ENCODE results near the gene TIAM2.
A peak's percentile ranks its signal among the peaks of the same experiment; 100 is the strongest.

TIAM2 gene

GRCh38 chr6:155252581-155252980, 257.5 kb downstream of the TIAM2 start:
- H3K9ac ChIP-seq (ENCODE audit: low read depth, low read length), result no peak overlapping the region
- peaks cover 46% of the 10 kb centered on the region for H3K36me3 ChIP-seq (ENCODE audit: insufficient read depth, low read length)

GRCh38 chr6:155253337-155253736, 258.2 kb downstream of the TIAM2 start:
- Histone ChIP-seq H3K4me2 (ENCODE audit: low read length) (no peak overlapping the region), H3K36me3 (ENCODE audit: insufficient read depth, low read length) (peaks cover 46% of the 10 kb centered on the region)

More at GRCh38 chr6:155252581-155252980, 257.5 kb downstream of the TIAM2 start:
- no peak overlapping the region for H3K4me2 ChIP-seq (ENCODE audit: low read length)
- no peaks in the 10 kb centered on the region for H3K27me3 ChIP-seq (ENCODE audit: control insufficient read depth, insufficient read depth, low read length)
- H3K4me1 ChIP-seq (ENCODE audit: control insufficient read depth, insufficient read depth, low read length), result peaks cover 8% of the 10 kb centered on the region
- no peak overlapping the region for H3K4me3 ChIP-seq (ENCODE audit: low read length)
- H3K9me3 ChIP-seq (replicated peaks; ENCODE audit: low read length), result no peaks in the 10 kb centered on the region

GRCh38 chr6:155254139-155254538, 259.0 kb downstream of the TIAM2 start:
- Histone ChIP-seq H3K4me3 (ENCODE audit: low read length) (no peak overlapping the region), H3K9me3 (replicated peaks; ENCODE audit: low read length) (no peaks in the 10 kb centered on the region), H3K9ac (ENCODE audit: low read depth, low read length) (no peak overlapping the region), H3K4me1 (ENCODE audit: control insufficient read depth, insufficient read depth, low read length) (no peaks in the 10 kb centered on the region), H3K4me2 (ENCODE audit: low read length) (no peak overlapping the region), H3K27me3 (ENCODE audit: control insufficient read depth, insufficient read depth, low read length) (no peaks in the 10 kb centered on the region), H3K36me3 (ENCODE audit: insufficient read depth, low read length) (peaks cover 46% of the 10 kb centered on the region)

More at GRCh38 chr6:155253337-155253736, 258.2 kb downstream of the TIAM2 start:
- Histone ChIP-seq H3K4me1 (ENCODE audit: control insufficient read depth, insufficient read depth, low read length) (peaks cover under 1% of the 10 kb centered on the region), H3K9me3 (replicated peaks; ENCODE audit: low read length) (no peaks in the 10 kb centered on the region), H3K27me3 (ENCODE audit: control insufficient read depth, insufficient read depth, low read length) (no peaks in the 10 kb centered on the region), H3K9ac (ENCODE audit: low read depth, low read length) (no peak overlapping the region), H3K4me3 (ENCODE audit: low read length) (no peak overlapping the region)

GRCh38 chr6:155256122-155256795, 261.1 kb downstream of the TIAM2 start:
- no peak overlapping the region for H3K4me3 ChIP-seq (ENCODE audit: low read length)
- H3K36me3 ChIP-seq (ENCODE audit: insufficient read depth, low read length), result peaks cover 44% of the 10 kb centered on the region
- H3K27me3 ChIP-seq (ENCODE audit: control insufficient read depth, insufficient read depth, low read length), result no peaks in the 10 kb centered on the region
- no peaks in the 10 kb centered on the region for H3K4me1 ChIP-seq (ENCODE audit: control insufficient read depth, insufficient read depth, low read length)
- no peak overlapping the region for H3K4me2 ChIP-seq (ENCODE audit: low read length)
- no peaks in the 10 kb centered on the region for H3K9me3 ChIP-seq (replicated peaks; ENCODE audit: low read length)
- no peak overlapping the region for H3K9ac ChIP-seq (ENCODE audit: low read depth, low read length)

GRCh38 chr6:155257796-155258195, 262.7 kb downstream of the TIAM2 start:
- Histone ChIP-seq H3K4me1 (ENCODE audit: control insufficient read depth, insufficient read depth, low read length) (no peaks in the 10 kb centered on the region), H3K9ac (ENCODE audit: low read depth, low read length) (no peak overlapping the region), H3K36me3 (ENCODE audit: insufficient read depth, low read length) (peaks cover 40% of the 10 kb centered on the region), H3K9me3 (replicated peaks; ENCODE audit: low read length) (no peaks in the 10 kb centered on the region), H3K4me2 (ENCODE audit: low read length) (no peak overlapping the region), H3K4me3 (ENCODE audit: low read length) (no peak overlapping the region), H3K27me3 (ENCODE audit: control insufficient read depth, insufficient read depth, low read length) (no peaks in the 10 kb centered on the region)

GRCh38 chr6:155259204-155259603, 264.1 kb downstream of the TIAM2 start:
- Histone ChIP-seq H3K9ac (ENCODE audit: low read depth, low read length) (no peak overlapping the region), H3K4me3 (ENCODE audit: low read length) (no peak overlapping the region), H3K4me2 (ENCODE audit: low read length) (no peak overlapping the region), H3K9me3 (replicated peaks; ENCODE audit: low read length) (no peaks in the 10 kb centered on the region), H3K36me3 (ENCODE audit: insufficient read depth, low read length) (peaks cover 32% of the 10 kb centered on the region), H3K4me1 (ENCODE audit: control insufficient read depth, insufficient read depth, low read length) (no peaks in the 10 kb centered on the region), H3K27me3 (ENCODE audit: control insufficient read depth, insufficient read depth, low read length) (no peaks in the 10 kb centered on the region)

- Histone ChIP-seq H3K9me3 (replicated peaks; ENCODE audit: low read length) (no peaks in the 10 kb centered on the region), H3K27me3 (ENCODE audit: control insufficient read depth, insufficient read depth, low read length) (no peaks in the 10 kb centered on the region), H3K36me3 (ENCODE audit: insufficient read depth, low read length) (peaks cover 25% of the 10 kb centered on the region), H3K4me2 (ENCODE audit: low read length) (no peak overlapping the region), H3K9ac (ENCODE audit: low read depth, low read length) (no peak overlapping the region), H3K4me1 (ENCODE audit: control insufficient read depth, insufficient read depth, low read length) (peaks cover 4% of the 10 kb centered on the region), H3K4me3 (ENCODE audit: low read length) (no peak overlapping the region)
Observed at GRCh38 chr6:155259897-155260296, 264.8 kb downstream of the TIAM2 start.

GRCh38 chr6:155260686-155261085, 265.6 kb downstream of the TIAM2 start:
- peaks cover 9% of the 10 kb centered on the region for H3K4me1 ChIP-seq (ENCODE audit: control insufficient read depth, insufficient read depth, low read length)
- H3K27me3 ChIP-seq (ENCODE audit: control insufficient read depth, insufficient read depth, low read length), result no peaks in the 10 kb centered on the region
- no peak overlapping the region for H3K4me2 ChIP-seq (ENCODE audit: low read length)
- no peak overlapping the region for H3K4me3 ChIP-seq (ENCODE audit: low read length)
- H3K9ac ChIP-seq (ENCODE audit: low read depth, low read length), result no peak overlapping the region
- H3K9me3 ChIP-seq (replicated peaks; ENCODE audit: low read length), result no peaks in the 10 kb centered on the region
- H3K36me3 ChIP-seq (ENCODE audit: insufficient read depth, low read length), result peaks cover 17% of the 10 kb centered on the region

- Histone ChIP-seq H3K4me1 (ENCODE audit: control insufficient read depth, insufficient read depth, low read length) (peaks cover 9% of the 10 kb centered on the region), H3K27me3 (ENCODE audit: control insufficient read depth, insufficient read depth, low read length) (no peaks in the 10 kb centered on the region), H3K4me2 (ENCODE audit: low read length) (no peak overlapping the region), H3K4me3 (ENCODE audit: low read length) (no peak overlapping the region), H3K9me3 (replicated peaks; ENCODE audit: low read length) (no peaks in the 10 kb centered on the region), H3K36me3 (ENCODE audit: insufficient read depth, low read length) (peaks cover 16% of the 10 kb centered on the region), H3K9ac (ENCODE audit: low read depth, low read length) (no peak overlapping the region)
Observed at GRCh38 chr6:155261111-155261900, 266.2 kb downstream of the TIAM2 start.

GRCh38 chr6:155262655-155263054, 267.5 kb downstream of the TIAM2 start:
- Histone ChIP-seq H3K9me3 (replicated peaks; ENCODE audit: low read length) (no peaks in the 10 kb centered on the region), H3K27me3 (ENCODE audit: control insufficient read depth, insufficient read depth, low read length) (no peaks in the 10 kb centered on the region), H3K4me2 (ENCODE audit: low read length) (no peak overlapping the region), H3K36me3 (ENCODE audit: insufficient read depth, low read length) (peaks cover 10% of the 10 kb centered on the region), H3K4me1 (ENCODE audit: control insufficient read depth, insufficient read depth, low read length) (peaks cover 9% of the 10 kb centered on the region), H3K9ac (ENCODE audit: low read depth, low read length) (no peak overlapping the region), H3K4me3 (ENCODE audit: low read length) (no peak overlapping the region)

GRCh38 chr6:155263373-155264063, 268.4 kb downstream of the TIAM2 start, which contains the start of gene CLDN20:
TSS of gene CLDN20 (plus strand) at chr6:155264013. CDS start at chr6:155275720, 11,707 bp downstream.
- peaks cover 9% of the 10 kb centered on the region for H3K4me1 ChIP-seq (ENCODE audit: control insufficient read depth, insufficient read depth, low read length)
- peaks cover 10% of the 10 kb centered on the region for H3K36me3 ChIP-seq (ENCODE audit: insufficient read depth, low read length)
- no peak within 1 kb of the TSS for H3K4me2 ChIP-seq (ENCODE audit: low read length)
- no peaks in the 10 kb centered on the region for H3K27me3 ChIP-seq (ENCODE audit: control insufficient read depth, insufficient read depth, low read length)
- peak within 1 kb of the TSS; percentile 1 for H3K9ac ChIP-seq (ENCODE audit: low read depth, low read length)
- H3K4me3 ChIP-seq (ENCODE audit: low read length), result no peak within 1 kb of the TSS
- no peaks in the 10 kb centered on the region for H3K9me3 ChIP-seq (replicated peaks; ENCODE audit: low read length)
